Measurements from ENCODE around the gene TACR1. TPM values are rescaled to one million over a fixed set of nuclear protein-coding genes. Genes with fewer than 3 reads are reported as not detected.

TACR1 gene, protein sequence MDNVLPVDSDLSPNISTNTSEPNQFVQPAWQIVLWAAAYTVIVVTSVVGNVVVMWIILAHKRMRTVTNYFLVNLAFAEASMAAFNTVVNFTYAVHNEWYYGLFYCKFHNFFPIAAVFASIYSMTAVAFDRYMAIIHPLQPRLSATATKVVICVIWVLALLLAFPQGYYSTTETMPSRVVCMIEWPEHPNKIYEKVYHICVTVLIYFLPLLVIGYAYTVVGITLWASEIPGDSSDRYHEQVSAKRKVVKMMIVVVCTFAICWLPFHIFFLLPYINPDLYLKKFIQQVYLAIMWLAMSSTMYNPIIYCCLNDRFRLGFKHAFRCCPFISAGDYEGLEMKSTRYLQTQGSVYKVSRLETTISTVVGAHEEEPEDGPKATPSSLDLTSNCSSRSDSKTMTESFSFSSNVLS
- total RNA-seq (2014; rRNA removed; shearing (Covaris generic)) (5.6 and 7.3 TPM in 2 replicates), polyA plus RNA-seq (2016; fragmentation: Nextera tagmentation; extraction: Ambion mirVana) (3.5 and 3.6 TPM in 2 replicates)
- long read RNA-seq = 0 reads

DNA sequence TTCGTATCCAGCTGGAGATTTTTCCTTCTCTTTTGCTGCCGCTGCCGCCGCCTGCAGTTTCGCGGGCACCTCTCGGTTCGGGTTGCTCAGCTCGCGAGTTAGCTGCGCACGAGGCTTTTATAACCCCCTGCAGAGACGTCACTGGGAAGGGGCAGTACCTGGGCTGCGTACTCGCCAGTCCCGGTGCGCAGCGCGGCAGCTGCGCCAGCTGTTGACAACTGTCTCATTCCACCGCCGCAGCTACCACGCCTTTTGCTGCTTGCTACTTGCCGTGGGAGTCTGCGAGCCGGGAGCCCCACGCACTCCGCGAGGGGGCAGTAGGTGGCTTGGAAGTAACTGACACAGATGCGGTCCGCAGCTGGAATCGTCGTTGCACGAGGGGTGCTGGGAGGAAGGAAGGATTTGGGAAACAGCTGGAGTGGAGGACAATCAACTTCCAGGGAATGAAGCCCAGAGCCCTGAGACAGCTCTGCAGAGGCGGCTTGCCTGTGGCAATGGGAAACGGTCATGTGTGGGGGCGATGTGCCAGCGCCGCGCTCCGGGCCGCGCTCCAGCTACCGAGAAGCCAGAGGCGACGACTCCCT lies at the start of gene TACR1:
Gene TACR1 (minus strand): TSS at position 93 of the 584 bp plus-strand sequence. CDS start 586 bp downstream, outside the sequence.
- H3K27ac ChIP-seq (ENCODE audit: low read depth) = no peak within 1 kb of the TSS
- peaks cover 36% of the 10 kb centered on the region for H3K4me1 Mint-ChIP-seq
- peaks cover 47% of the 10 kb centered on the region for H3K4me1 ChIP-seq (ENCODE audit: insufficient read depth)
- peaks cover 53% of the 10 kb centered on the region for H3K27me3 Mint-ChIP-seq (ENCODE audit: insufficient read depth, low read depth, poor library complexity)
- no peaks in the 10 kb centered on the region for H4K20me1 ChIP-seq (replicated peaks; ENCODE audit: insufficient read depth)
- peaks cover 77% of the 10 kb centered on the region for H3K27me3 ChIP-seq (ENCODE audit: insufficient read depth)
- peak within 1 kb of the TSS; percentile 98 for H2AFZ ChIP-seq
- no peak within 1 kb of the TSS for H3K27ac Mint-ChIP-seq
- H3K9me3 Mint-ChIP-seq = no peaks in the 10 kb centered on the region
- no peaks in the 10 kb centered on the region for H3K36me3 ChIP-seq (ENCODE audit: insufficient read depth)
- ATAC-seq (peak; percentile 65), DNase-seq (ENCODE audit: low spot score) (peak; percentile 84)
- no peaks in the 10 kb centered on the region for H3K79me2 ChIP-seq (replicated peaks; ENCODE audit: insufficient read depth)
- H3K36me3 Mint-ChIP-seq (ENCODE audit: low read depth) = no peaks in the 10 kb centered on the region
- peak within 1 kb of the TSS; percentile 78 for H3K4me3 ChIP-seq
- peak within 1 kb of the TSS; percentile 85 for H3K4me3 Mint-ChIP-seq
- TF ChIP-seq ZNF114 (CRISPR knock-in tag; IDR thresholded peaks at IDR 0.05) (no peak), NANOG (IDR thresholded peaks at IDR 0.05; ENCODE audit: borderline replicate concordance) (no peak), JUNB (IDR thresholded peaks at IDR 0.05; ENCODE audit: unreplicated experiment) (no peak), POLR2AphosphoS5 (IDR thresholded peaks at IDR 0.05; ENCODE audit: low read depth) (no peak), EZH2 (IDR thresholded peaks at IDR 0.05; ENCODE audit: low read depth, unreplicated experiment) (peak; percentile 60), CREB1 (CRISPR knock-in tag; IDR thresholded peaks at IDR 0.05; ENCODE audit: low read depth) (no peak), STAT1 (IDR thresholded peaks at IDR 0.05; ENCODE audit: unreplicated experiment) (no peak), ZNF331 (CRISPR knock-in tag; IDR thresholded peaks at IDR 0.05; ENCODE audit: low read depth) (no peak)
- TF ChIP-seq, protein P1, sequence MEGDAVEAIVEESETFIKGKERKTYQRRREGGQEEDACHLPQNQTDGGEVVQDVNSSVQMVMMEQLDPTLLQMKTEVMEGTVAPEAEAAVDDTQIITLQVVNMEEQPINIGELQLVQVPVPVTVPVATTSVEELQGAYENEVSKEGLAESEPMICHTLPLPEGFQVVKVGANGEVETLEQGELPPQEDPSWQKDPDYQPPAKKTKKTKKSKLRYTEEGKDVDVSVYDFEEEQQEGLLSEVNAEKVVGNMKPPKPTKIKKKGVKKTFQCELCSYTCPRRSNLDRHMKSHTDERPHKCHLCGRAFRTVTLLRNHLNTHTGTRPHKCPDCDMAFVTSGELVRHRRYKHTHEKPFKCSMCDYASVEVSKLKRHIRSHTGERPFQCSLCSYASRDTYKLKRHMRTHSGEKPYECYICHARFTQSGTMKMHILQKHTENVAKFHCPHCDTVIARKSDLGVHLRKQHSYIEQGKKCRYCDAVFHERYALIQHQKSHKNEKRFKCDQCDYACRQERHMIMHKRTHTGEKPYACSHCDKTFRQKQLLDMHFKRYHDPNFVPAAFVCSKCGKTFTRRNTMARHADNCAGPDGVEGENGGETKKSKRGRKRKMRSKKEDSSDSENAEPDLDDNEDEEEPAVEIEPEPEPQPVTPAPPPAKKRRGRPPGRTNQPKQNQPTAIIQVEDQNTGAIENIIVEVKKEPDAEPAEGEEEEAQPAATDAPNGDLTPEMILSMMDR (conservative IDR thresholded peaks at IDR 0.05; ENCODE audit: low read depth in 2 of 2) = peak; percentile 37 to 48
- TF ChIP-seq, protein P2, sequence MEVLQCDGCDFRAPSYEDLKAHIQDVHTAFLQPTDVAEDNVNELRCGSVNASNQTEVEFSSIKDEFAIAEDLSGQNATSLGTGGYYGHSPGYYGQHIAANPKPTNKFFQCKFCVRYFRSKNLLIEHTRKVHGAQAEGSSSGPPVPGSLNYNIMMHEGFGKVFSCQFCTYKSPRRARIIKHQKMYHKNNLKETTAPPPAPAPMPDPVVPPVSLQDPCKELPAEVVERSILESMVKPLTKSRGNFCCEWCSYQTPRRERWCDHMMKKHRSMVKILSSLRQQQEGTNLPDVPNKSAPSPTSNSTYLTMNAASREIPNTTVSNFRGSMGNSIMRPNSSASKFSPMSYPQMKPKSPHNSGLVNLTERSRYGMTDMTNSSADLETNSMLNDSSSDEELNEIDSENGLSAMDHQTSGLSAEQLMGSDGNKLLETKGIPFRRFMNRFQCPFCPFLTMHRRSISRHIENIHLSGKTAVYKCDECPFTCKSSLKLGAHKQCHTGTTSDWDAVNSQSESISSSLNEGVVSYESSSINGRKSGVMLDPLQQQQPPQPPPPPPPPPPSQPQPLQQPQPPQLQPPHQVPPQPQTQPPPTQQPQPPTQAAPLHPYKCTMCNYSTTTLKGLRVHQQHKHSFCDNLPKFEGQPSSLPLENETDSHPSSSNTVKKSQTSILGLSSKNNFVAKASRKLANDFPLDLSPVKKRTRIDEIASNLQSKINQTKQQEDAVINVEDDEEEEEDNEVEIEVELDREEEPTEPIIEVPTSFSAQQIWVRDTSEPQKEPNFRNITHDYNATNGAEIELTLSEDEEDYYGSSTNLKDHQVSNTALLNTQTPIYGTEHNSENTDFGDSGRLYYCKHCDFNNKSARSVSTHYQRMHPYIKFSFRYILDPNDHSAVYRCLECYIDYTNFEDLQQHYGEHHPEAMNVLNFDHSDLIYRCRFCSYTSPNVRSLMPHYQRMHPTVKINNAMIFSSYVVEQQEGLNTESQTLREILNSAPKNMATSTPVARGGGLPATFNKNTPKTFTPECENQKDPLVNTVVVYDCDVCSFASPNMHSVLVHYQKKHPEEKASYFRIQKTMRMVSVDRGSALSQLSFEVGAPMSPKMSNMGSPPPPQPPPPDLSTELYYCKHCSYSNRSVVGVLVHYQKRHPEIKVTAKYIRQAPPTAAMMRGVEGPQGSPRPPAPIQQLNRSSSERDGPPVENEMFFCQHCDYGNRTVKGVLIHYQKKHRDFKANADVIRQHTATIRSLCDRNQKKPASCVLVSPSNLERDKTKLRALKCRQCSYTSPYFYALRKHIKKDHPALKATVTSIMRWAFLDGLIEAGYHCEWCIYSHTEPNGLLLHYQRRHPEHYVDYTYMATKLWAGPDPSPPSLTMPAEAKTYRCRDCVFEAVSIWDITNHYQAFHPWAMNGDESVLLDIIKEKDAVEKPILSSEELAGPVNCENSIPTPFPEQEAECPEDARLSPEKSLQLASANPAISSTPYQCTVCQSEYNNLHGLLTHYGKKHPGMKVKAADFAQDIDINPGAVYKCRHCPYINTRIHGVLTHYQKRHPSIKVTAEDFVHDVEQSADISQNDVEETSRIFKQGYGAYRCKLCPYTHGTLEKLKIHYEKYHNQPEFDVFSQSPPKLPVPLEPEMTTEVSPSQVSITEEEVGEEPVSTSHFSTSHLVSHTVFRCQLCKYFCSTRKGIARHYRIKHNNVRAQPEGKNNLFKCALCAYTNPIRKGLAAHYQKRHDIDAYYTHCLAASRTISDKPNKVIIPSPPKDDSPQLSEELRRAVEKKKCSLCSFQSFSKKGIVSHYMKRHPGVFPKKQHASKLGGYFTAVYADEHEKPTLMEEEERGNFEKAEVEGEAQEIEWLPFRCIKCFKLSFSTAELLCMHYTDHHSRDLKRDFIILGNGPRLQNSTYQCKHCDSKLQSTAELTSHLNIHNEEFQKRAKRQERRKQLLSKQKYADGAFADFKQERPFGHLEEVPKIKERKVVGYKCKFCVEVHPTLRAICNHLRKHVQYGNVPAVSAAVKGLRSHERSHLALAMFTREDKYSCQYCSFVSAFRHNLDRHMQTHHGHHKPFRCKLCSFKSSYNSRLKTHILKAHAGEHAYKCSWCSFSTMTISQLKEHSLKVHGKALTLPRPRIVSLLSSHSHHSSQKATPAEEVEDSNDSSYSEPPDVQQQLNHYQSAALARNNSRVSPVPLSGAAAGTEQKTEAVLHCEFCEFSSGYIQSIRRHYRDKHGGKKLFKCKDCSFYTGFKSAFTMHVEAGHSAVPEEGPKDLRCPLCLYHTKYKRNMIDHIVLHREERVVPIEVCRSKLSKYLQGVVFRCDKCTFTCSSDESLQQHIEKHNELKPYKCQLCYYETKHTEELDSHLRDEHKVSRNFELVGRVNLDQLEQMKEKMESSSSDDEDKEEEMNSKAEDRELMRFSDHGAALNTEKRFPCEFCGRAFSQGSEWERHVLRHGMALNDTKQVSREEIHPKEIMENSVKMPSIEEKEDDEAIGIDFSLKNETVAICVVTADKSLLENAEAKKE (CRISPR knock-in tag; IDR thresholded peaks at IDR 0.05) = no peak
- TF ChIP-seq, protein P3, sequence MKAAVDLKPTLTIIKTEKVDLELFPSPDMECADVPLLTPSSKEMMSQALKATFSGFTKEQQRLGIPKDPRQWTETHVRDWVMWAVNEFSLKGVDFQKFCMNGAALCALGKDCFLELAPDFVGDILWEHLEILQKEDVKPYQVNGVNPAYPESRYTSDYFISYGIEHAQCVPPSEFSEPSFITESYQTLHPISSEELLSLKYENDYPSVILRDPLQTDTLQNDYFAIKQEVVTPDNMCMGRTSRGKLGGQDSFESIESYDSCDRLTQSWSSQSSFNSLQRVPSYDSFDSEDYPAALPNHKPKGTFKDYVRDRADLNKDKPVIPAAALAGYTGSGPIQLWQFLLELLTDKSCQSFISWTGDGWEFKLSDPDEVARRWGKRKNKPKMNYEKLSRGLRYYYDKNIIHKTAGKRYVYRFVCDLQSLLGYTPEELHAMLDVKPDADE (IDR thresholded peaks at IDR 0.05) = no peak
- TF ChIP-seq, protein P4, sequence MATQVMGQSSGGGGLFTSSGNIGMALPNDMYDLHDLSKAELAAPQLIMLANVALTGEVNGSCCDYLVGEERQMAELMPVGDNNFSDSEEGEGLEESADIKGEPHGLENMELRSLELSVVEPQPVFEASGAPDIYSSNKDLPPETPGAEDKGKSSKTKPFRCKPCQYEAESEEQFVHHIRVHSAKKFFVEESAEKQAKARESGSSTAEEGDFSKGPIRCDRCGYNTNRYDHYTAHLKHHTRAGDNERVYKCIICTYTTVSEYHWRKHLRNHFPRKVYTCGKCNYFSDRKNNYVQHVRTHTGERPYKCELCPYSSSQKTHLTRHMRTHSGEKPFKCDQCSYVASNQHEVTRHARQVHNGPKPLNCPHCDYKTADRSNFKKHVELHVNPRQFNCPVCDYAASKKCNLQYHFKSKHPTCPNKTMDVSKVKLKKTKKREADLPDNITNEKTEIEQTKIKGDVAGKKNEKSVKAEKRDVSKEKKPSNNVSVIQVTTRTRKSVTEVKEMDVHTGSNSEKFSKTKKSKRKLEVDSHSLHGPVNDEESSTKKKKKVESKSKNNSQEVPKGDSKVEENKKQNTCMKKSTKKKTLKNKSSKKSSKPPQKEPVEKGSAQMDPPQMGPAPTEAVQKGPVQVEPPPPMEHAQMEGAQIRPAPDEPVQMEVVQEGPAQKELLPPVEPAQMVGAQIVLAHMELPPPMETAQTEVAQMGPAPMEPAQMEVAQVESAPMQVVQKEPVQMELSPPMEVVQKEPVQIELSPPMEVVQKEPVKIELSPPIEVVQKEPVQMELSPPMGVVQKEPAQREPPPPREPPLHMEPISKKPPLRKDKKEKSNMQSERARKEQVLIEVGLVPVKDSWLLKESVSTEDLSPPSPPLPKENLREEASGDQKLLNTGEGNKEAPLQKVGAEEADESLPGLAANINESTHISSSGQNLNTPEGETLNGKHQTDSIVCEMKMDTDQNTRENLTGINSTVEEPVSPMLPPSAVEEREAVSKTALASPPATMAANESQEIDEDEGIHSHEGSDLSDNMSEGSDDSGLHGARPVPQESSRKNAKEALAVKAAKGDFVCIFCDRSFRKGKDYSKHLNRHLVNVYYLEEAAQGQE (IDR thresholded peaks at IDR 0.05; ENCODE audit: unreplicated experiment) = no peak
- H3K9me2 ChIP-seq (ENCODE audit: insufficient read depth) = no peaks in the 10 kb centered on the region
- H3K4me2 ChIP-seq = peak within 1 kb of the TSS; percentile 96
- peaks cover 18% of the 10 kb centered on the region; the same call in 1 of the 2 replicates for H3F3A ChIP-seq (replicated peaks; ENCODE audit: low read depth)

Data from GM23338 (cell line).